MM.1S (cell line): ENCODE results near the gene SLC11A1.

Source experiments
- DNase-seq: peaks from one replicate; pipeline ENCODE4 v3.0.0-alpha.2; 2015
- H2AFZ ChIP-seq: fragments of 300-600 bp; sonication (generic); 2 replicates; pipeline ENCODE4 v1.6.0; 2016; ENCODE audit warnings: antibody characterized with exemption, low read length
- H3F3A ChIP-seq: fragments of 300-600 bp; sonication (generic); 2 replicates; pipeline ENCODE4 v1.6.1; 2016; ENCODE audit warnings: mild to moderate bottlenecking, antibody characterized with exemption, low read length, moderate library complexity, mixed read lengths; ENCODE audit not compliant: insufficient read depth
- H3K27ac ChIP-seq: fragments of 300-600 bp; sonication (generic); 2 replicates; pipeline ENCODE4 v1.5.1; 2016; ENCODE audit warnings: mild to moderate bottlenecking, low read length
- H3K27me3 ChIP-seq: fragments of 300-600 bp; sonication (generic); replicated peaks from 2 replicates; pipeline ENCODE4 v1.6.0; 2016; ENCODE audit warnings: low read length; ENCODE audit not compliant: insufficient read depth
- H3K36me3 ChIP-seq: fragments of 300-600 bp; sonication (generic); replicated peaks from 2 replicates; pipeline ENCODE4 v1.6.1; 2016; ENCODE audit warnings: mild to moderate bottlenecking, low read length, mixed read lengths; ENCODE audit not compliant: insufficient read depth
- H3K4me1 ChIP-seq: fragments of 300-600 bp; sonication (generic); 2 replicates; pipeline ENCODE4 v1.6.1; 2016; ENCODE audit warnings: low read length, mixed read lengths
- H3K4me2 ChIP-seq: fragments of 300-600 bp; sonication (generic); 2 replicates; pipeline ENCODE4 v1.6.0; 2016; ENCODE audit warnings: low read depth, low read length
- H3K4me3 ChIP-seq: fragments of 300-600 bp; sonication (generic); 2 replicates; pipeline ENCODE4 v1.5.1; 2016; ENCODE audit warnings: low read length, mixed read lengths
- H3K79me2 ChIP-seq: fragments of 300-600 bp; sonication (generic); 2 replicates; pipeline ENCODE4 v1.6.1; 2016; ENCODE audit warnings: mixed run types, low read length, mixed read lengths
- H3K9ac ChIP-seq: fragments of 300-600 bp; sonication (generic); 2 replicates; pipeline ENCODE4 v1.6.1; 2016; ENCODE audit warnings: low read length, mixed read lengths
- H3K9me2 ChIP-seq: fragments of 300-600 bp; sonication (generic); replicated peaks from 2 replicates; pipeline ENCODE4 v1.6.1; 2016; ENCODE audit warnings: mild to moderate bottlenecking, low read length, mixed read lengths; ENCODE audit not compliant: insufficient read depth
- H3K9me3 ChIP-seq: fragments of 300-600 bp; sonication (generic); replicated peaks from 2 replicates; pipeline ENCODE4 v1.6.1; 2016; ENCODE audit warnings: mild to moderate bottlenecking, low read length, mixed read lengths; ENCODE audit not compliant: insufficient read depth
- H4K20me1 ChIP-seq: fragments of 300-600 bp; sonication (generic); 2 replicates; pipeline ENCODE4 v1.6.1; 2016; ENCODE audit warnings: mild to moderate bottlenecking, low read length, moderate library complexity, mixed read lengths; ENCODE audit not compliant: insufficient read depth
- EZH2 ChIP-seq: fragments of 300-600 bp; sonication (generic); optimal IDR thresholded peaks from 2 replicates; pipeline ENCODE3; 2017; ENCODE audit warnings: low read depth, mild to moderate bottlenecking, antibody characterized with exemption, low read length, mixed read lengths
- EZH2phosphoT487 ChIP-seq: fragments of 300-600 bp; sonication (generic); IDR thresholded peaks from 2 replicates; pipeline ENCODE4 v1.6.1; 2018; ENCODE audit warnings: antibody characterized with exemption, low read length
- TF ChIP-seq, protein P1 (sequence below): fragments of 300-600 bp; sonication (generic); IDR thresholded peaks from 2 replicates; pipeline ENCODE4 v1.5.1; 2016; ENCODE audit warnings: antibody characterized with exemption, low read length, mixed read lengths

The SLC11A1 gene

DNA sequence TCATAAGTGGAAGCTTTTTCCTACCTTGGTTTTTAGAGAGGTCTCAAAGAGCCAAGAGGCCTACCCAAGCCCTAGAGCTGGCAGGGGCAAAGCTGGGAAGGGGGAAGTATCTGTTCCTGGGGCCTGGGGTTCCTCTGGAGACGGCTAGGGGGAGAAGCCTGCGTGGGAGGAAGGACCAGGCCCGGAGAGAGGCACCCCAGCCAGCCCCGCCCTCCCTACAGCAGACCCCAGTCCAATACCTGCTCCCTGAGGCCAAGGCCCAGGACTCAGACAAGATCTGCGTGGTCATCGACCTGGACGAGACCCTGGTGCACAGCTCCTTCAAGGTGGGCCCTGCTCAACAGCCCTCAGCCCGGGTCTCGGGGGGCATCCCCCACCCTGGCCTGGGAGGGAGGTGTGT, 19.8 kb downstream of the SLC11A1 start:
- Histone ChIP-seq H3K9me2 (no peaks in the 10 kb centered on the region), H3K4me2 (no peak overlapping the region), H3K36me3 (no peaks in the 10 kb centered on the region), H4K20me1 (no peaks in the 10 kb centered on the region), H3K4me3 (no peak overlapping the region), H2AFZ (no peak overlapping the region), H3F3A (peaks cover 9% of the 10 kb centered on the region; the same call in 1 of the 2 replicates), H3K9me3 (no peaks in the 10 kb centered on the region), H3K9ac (no peak overlapping the region), H3K27ac (no peak overlapping the region), H3K27me3 (peaks cover 22% of the 10 kb centered on the region), H3K79me2 (peaks cover 28% of the 10 kb centered on the region), H3K4me1 (peaks cover 27% of the 10 kb centered on the region)
- no peak for DNase-seq
- TF ChIP-seq EZH2 (no peak), EZH2phosphoT487 (no peak)
- TF ChIP-seq, protein P1, sequence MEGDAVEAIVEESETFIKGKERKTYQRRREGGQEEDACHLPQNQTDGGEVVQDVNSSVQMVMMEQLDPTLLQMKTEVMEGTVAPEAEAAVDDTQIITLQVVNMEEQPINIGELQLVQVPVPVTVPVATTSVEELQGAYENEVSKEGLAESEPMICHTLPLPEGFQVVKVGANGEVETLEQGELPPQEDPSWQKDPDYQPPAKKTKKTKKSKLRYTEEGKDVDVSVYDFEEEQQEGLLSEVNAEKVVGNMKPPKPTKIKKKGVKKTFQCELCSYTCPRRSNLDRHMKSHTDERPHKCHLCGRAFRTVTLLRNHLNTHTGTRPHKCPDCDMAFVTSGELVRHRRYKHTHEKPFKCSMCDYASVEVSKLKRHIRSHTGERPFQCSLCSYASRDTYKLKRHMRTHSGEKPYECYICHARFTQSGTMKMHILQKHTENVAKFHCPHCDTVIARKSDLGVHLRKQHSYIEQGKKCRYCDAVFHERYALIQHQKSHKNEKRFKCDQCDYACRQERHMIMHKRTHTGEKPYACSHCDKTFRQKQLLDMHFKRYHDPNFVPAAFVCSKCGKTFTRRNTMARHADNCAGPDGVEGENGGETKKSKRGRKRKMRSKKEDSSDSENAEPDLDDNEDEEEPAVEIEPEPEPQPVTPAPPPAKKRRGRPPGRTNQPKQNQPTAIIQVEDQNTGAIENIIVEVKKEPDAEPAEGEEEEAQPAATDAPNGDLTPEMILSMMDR: no peak

DNA sequence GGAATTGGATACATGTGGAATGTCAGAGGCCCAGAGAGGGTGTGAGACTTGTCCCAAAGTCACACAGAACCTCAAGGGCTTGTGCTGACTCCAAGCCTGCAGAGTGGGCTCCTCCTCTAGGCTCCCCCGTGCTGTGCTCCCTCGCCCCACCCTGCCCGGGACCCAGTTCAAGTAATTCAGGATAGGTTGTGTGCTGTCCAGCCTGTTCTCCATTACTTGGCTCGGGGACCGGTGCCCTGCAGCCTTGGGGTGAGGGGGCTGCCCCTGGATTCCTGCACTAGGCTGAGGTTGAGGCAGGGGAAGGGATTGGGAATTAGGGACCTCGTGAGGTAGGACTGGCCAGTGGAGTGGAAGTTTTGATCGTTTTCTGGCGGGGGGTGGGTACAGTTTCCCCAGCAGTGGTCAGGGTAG, 20.4 kb downstream of the SLC11A1 start:
- DNase-seq: no peak
- Histone ChIP-seq H3K9me2 (no peaks in the 10 kb centered on the region), H4K20me1 (no peaks in the 10 kb centered on the region), H3K27me3 (peaks cover 15% of the 10 kb centered on the region), H3K4me3 (no peak overlapping the region), H3K4me2 (no peak overlapping the region), H3K27ac (no peak overlapping the region), H2AFZ (no peak overlapping the region), H3K9ac (no peak overlapping the region), H3K4me1 (peaks cover 31% of the 10 kb centered on the region), H3K36me3 (no peaks in the 10 kb centered on the region), H3K9me3 (no peaks in the 10 kb centered on the region), H3F3A (peaks cover 9% of the 10 kb centered on the region; the same call in 1 of the 2 replicates), H3K79me2 (peaks cover 28% of the 10 kb centered on the region)
- TF ChIP-seq, protein P1: no peak
- TF ChIP-seq EZH2 (no peak), EZH2phosphoT487 (no peak)

GRCh38 chr2:218402911-218403411, 20.9 kb downstream of the SLC11A1 start:
- Histone ChIP-seq H3K36me3 (no peaks in the 10 kb centered on the region), H3K4me3 (no peak overlapping the region), H3K79me2 (peaks cover 28% of the 10 kb centered on the region), H3K27ac (no peak overlapping the region), H3K4me2 (no peak overlapping the region), H2AFZ (no peak overlapping the region), H3K27me3 (peaks cover 11% of the 10 kb centered on the region), H3K9ac (no peak overlapping the region), H3K9me2 (no peaks in the 10 kb centered on the region), H3K9me3 (no peaks in the 10 kb centered on the region), H3F3A (peaks cover 9% of the 10 kb centered on the region; the same call in 1 of the 2 replicates), H4K20me1 (no peaks in the 10 kb centered on the region), H3K4me1 (peaks cover 31% of the 10 kb centered on the region)
- no peak for DNase-seq
- no peak for TF ChIP-seq EZH2

- H3K4me1 ChIP-seq: peaks cover 31% of the 10 kb centered on the region
- TF ChIP-seq EZH2: no peak
- no peak for TF ChIP-seq EZH2phosphoT487
- TF ChIP-seq, protein P1: no peak
- DNase-seq: no peak
- peaks cover 28% of the 10 kb centered on the region for H3K79me2 ChIP-seq
- no peak overlapping the region for H3K27ac ChIP-seq
- no peaks in the 10 kb centered on the region for H3K9me3 ChIP-seq
- peaks cover 5% of the 10 kb centered on the region for H3K27me3 ChIP-seq
- H3K4me2 ChIP-seq: no peak overlapping the region
- no peak overlapping the region for H3K4me3 ChIP-seq
- H2AFZ ChIP-seq: no peak overlapping the region
- H3K36me3 ChIP-seq: no peaks in the 10 kb centered on the region
- H3F3A ChIP-seq: peaks cover 9% of the 10 kb centered on the region; the same call in 1 of the 2 replicates
- no peak overlapping the region for H3K9ac ChIP-seq
- H3K9me2 ChIP-seq: no peaks in the 10 kb centered on the region
- H4K20me1 ChIP-seq: no peaks in the 10 kb centered on the region
Observed at GRCh38 chr2:218403810-218404209, 21.7 kb downstream of the SLC11A1 start.
